HG03469 (cell line): ENCODE data around the gene DZIP3.
"Not testable (repeated sequence)": the region's sequence is repeated elsewhere in the genome, so short reads cannot be mapped to it uniquely, and the experiment has no call there.

Source experiments
- ATAC-seq: cut with Tn5 transposase; IDR thresholded peaks from one replicate; pipeline ENCODE4 v1.9.1; 2021; ENCODE audit warnings: mild to moderate bottlenecking, moderate library complexity, moderate number of reproducible peaks; ENCODE audit not compliant: unreplicated experiment

The DZIP3 gene

GRCh38 chr3:108672701-108673100, 83.2 kb downstream of the DZIP3 start:
- ATAC-seq = no peak

- no peak for ATAC-seq
Measured at GRCh38 chr3:108673988-108674661, 84.6 kb downstream of the DZIP3 start.

GRCh38 chr3:108677811-108678210, 88.3 kb downstream of the DZIP3 start:
- no peak for ATAC-seq

GRCh38 chr3:108692286-108692685, 102.8 kb downstream of the DZIP3 start:
- ATAC-seq = not testable (repeated sequence)

GRCh38 chr3:108698461-108698860, 108.9 kb downstream of the DZIP3 start:
- ATAC-seq = no peak

- no peak for ATAC-seq
Measured at GRCh38 chr3:108705045-108705444, 115.5 kb downstream of the DZIP3 start.

GRCh38 chr3:108713009-108713516, 123.5 kb downstream of the DZIP3 start:
- ATAC-seq = no peak

- ATAC-seq = no peak
Measured at GRCh38 chr3:108713816-108714215, 124.3 kb downstream of the DZIP3 start.

GRCh38 chr3:108718454-108718853, 128.9 kb downstream of the DZIP3 start:
- ATAC-seq = no peak

- no peak for ATAC-seq
Measured at GRCh38 chr3:108719178-108719806, 129.8 kb downstream of the DZIP3 start.

GRCh38 chr3:108722724-108723123, 133.2 kb downstream of the DZIP3 start:
- no peak for ATAC-seq

- no peak for ATAC-seq
Measured at GRCh38 chr3:108724101-108724500, 134.6 kb downstream of the DZIP3 start.

GRCh38 chr3:108728105-108728504, 138.6 kb downstream of the DZIP3 start:
- no peak for ATAC-seq

- no peak for ATAC-seq
Measured at GRCh38 chr3:108728934-108729333, 139.4 kb downstream of the DZIP3 start.

GRCh38 chr3:108736821-108737220, 147.3 kb downstream of the DZIP3 start:
- no peak for ATAC-seq

GRCh38 chr3:108742929-108743328, 153.4 kb downstream of the DZIP3 start:
- ATAC-seq = no peak
